Astrocyte of the cerebellum (primary cell): ENCODE results near the gene LYL1.

Experiments used
- DNase-seq: peaks from one replicate; pipeline ENCODE4 v3.0.0-alpha.2; 2011; ENCODE audit warnings: low read depth
- H3K4me3 ChIP-seq: 2 replicates; pipeline ENCODE4 v1.5.1; 2011; ENCODE audit warnings: mild to moderate bottlenecking, low read depth, low read length, moderate library complexity
- in situ Hi-C: cut with HindIII; loops from 2 replicates; pipeline ENCODE4 v1.10.0; 2017; ENCODE audit warnings: low sequenced_read_pairs
- TF ChIP-seq, protein P1 (sequence below): IDR thresholded peaks from 2 replicates; pipeline ENCODE4 v1.5.1; 2012; ENCODE audit warnings: low read length, low read depth, moderate library complexity, mild to moderate bottlenecking; ENCODE audit errors: missing control alignments

LYL1 gene

DNA sequence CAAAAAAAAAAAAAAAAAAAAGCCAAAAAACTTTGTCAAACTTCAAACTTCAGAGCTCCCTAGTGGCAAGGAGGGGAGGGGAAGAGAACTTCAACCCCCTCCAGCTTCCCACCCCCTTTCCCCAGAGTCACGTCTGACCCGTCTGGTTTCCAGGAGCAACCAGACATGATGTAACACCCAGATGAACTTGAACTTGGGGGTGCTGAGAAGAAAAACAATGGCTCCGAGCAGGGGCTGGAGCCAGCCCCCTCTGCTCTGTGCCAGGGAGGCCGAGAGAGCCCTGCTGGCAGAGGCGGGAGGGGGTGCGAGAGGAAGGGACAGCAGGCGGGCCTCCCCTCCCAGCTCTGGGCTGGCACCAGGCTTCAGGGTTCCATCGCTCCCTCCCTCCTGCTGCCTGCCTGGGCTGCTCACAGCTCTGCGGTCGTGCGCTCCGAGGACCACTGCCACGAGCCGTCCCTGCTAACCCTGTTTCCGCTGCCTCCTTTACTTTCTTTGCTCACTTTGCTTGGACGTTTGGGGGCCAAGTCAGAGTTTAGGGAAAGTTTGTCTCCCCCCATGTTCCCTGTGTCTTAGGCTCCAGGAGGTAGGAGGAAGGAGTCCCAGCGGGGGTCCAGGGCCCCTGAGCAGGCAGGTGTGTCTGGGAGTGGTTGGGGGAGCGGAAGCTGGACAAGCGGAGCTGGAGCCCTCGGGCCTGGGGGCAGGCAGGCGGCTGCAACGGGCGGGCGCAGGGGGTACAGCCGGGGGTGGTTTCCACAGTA, 11.1 kb downstream of the LYL1 start:
- peak; percentile 82 for DNase-seq
- in situ Hi-C loops = no loop called here
- TF ChIP-seq, protein P1, sequence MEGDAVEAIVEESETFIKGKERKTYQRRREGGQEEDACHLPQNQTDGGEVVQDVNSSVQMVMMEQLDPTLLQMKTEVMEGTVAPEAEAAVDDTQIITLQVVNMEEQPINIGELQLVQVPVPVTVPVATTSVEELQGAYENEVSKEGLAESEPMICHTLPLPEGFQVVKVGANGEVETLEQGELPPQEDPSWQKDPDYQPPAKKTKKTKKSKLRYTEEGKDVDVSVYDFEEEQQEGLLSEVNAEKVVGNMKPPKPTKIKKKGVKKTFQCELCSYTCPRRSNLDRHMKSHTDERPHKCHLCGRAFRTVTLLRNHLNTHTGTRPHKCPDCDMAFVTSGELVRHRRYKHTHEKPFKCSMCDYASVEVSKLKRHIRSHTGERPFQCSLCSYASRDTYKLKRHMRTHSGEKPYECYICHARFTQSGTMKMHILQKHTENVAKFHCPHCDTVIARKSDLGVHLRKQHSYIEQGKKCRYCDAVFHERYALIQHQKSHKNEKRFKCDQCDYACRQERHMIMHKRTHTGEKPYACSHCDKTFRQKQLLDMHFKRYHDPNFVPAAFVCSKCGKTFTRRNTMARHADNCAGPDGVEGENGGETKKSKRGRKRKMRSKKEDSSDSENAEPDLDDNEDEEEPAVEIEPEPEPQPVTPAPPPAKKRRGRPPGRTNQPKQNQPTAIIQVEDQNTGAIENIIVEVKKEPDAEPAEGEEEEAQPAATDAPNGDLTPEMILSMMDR = no peak
- no peak overlapping the region for H3K4me3 ChIP-seq

DNA sequence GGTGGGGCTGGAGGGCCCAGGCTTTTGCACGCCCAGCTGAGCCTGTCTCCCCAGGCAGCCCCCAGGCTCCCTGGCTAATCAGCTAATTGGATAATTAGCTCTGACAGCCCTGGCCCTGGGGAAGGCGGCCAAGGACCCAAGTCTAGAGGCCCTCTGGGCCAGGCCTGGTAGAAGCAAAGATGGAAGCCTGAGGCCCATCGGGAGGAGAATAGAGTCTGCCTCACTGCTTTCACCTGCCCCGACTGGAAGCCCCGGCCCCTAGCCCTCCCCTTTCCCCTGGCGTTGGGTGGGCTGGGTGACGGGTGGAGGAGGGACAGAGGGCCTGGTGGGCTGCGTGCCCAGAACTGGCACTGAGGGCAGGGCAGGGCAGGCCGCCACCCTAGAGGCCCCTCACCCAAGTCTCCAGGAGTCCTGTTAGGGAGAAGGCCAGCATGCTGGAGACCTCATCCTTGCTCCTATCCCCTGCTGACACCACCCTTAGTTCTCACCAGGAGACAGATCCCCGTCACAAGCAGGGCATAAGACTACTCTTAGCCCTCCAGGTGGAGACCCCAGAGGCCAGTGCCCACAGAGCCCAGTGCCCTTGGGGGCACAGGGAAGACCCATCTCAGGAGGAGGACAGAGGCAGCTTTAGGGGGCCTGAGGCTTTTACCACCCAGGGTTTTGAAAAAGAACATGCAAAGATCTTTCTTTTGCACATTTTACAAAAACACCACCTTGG, 12.0 kb downstream of the LYL1 start:
- DNase-seq = no peak
- TF ChIP-seq, protein P1 = no peak
- in situ Hi-C loops = no loop called here
- H3K4me3 ChIP-seq = no peak overlapping the region

DNA sequence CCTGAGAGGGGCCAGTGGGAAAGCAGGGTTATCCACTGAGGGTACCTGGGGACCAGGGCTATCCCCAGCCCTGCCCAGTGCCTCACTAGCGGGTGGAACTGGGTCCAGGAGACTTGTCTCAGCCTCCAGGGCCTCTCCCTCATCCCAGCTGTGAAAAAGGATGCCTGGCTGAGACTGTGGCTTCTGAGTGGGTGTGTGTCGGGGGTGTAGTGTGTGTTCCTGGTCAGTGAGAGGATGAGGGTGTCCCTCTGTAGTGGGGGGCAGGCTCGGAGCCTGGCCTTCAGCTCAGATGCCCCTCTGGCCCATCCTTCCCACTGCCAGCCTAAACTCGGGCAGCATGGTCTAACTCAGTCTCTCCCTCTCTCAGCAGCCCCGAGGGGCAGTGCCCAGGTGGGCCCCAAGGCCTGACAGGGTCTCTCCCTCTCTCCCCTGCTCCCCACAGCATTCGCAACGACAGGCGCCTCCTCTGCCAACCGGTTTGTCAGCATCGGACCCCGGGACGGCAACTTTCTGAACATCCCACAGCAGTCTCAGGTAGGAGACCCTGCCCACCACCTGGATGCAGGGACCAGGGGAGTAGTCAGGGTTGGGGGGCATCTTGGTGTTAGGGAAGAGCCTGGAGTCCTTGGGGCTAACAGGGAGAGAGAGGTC, 12.7 kb downstream of the LYL1 start:
- no peak overlapping the region for H3K4me3 ChIP-seq
- DNase-seq = no peak
- in situ Hi-C loops = no loop called here
- TF ChIP-seq, protein P1 = no peak

DNA sequence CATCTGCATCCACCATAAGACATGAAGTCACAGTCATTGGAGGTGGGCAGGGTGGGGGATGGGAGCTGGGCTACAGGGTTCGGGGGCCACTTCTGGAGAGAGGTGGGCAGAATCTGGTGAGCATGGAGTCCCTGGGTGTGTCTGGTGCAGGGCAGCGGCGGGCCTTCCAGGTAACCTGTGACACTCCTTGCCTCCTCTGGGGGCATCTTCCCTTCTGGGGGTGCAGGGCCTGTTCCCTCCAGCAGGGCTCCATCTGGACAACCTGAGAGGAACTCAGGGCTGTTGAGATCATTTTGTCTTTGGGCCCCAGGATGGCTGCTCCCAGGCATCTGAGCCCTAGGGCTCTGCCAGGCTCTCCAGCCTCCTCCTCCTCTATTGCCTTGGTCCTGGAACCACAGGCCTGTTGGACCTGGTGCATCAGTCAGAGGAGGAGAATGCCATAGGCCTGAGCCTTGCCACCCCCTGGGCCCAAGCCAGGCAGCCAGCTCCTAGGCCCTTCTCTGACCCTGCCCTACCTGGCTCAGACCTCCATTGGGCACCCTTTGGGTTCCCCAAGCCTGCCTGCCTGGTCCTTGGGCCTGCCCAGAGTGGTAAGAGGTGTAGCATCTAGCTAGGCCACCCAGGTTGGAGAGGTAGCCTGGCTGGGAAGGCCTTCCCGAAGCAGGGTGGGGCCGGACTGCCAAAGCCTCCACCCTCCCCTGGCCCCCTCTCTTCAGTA, 13.4 kb downstream of the LYL1 start:
- TF ChIP-seq, protein P1 = peak; percentile 54
- no peak for DNase-seq
- no peak overlapping the region for H3K4me3 ChIP-seq
- in situ Hi-C loops = no loop called here

DNA sequence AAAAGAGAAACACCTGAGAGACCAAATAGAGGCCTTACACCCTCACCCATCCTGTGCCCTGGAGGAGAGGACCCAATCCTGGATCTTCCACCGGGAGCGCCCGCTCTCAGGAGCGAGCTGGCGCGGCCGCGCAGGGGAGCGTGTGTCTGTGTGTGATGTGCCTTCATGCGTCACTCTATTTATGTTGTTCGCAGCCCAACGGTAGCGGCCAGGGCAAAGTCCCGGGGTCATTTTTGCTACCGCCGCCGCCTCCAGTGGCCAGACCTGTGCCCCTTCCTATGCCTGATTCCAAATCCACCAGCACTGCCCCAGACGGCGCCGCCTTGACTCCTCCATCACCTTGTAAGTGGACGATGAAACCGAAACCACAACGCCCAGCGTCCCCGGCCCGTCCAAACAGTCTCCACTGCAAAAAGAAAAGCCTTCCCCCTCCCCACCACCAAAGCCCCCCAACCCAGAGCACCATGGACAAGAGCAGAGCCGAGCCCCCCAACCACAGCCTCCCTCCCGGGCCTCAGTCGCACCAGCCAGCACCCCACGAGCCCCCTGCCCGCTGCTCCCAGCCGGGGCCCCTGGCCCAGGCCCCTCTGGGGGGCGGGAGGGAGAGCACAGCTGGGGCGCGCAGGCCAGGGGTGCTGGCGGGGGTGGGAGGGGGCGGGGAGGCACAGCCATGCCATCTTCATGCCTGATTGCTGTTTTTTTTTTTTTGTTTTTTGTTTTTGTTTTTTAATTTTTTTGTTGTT, 14.7 kb downstream of the LYL1 start:
- no peak for DNase-seq
- H3K4me3 ChIP-seq = no peak overlapping the region
- TF ChIP-seq, protein P1 = no peak
- in situ Hi-C loops = no loop called here
